AML-193 (cell line): Measurements from ENCODE around the gene FRMPD4.

ENCODE experiments used
- DNase-seq, 2 experiments: peaks; one replicate each; lab custom pipeline; 2025; lab: John Stamatoyannopoulos, UW

The FRMPD4 gene

GRCh38 chrX:12367254-12367653 is 229.0 kb downstream of the FRMPD4 start:
- DNase-seq: no peak

DNA sequence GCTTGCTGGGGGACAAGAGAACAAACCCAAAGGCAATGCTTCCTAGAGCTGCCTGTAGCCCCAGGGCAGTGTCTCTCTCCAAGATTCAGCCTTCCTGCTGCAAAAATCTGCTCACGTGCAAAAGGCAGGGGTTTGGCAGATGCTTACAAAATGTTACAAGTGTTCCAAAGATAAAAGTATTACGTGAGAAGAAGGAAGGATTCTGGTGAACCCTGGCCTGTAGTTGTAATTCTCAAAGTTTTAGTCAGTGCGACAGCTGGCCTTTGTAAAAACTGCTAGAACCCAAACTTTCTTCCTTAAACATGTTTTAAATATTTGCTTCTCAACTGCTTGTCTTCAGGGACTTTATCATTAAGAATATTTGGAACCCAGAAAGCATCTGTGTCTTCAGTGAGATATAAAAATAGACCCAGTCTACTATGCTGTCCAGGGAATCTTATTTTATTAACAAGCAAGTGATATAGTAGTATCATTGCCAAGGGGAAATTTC is 232.3 kb downstream of the FRMPD4 start:
- DNase-seq: no peak

DNA sequence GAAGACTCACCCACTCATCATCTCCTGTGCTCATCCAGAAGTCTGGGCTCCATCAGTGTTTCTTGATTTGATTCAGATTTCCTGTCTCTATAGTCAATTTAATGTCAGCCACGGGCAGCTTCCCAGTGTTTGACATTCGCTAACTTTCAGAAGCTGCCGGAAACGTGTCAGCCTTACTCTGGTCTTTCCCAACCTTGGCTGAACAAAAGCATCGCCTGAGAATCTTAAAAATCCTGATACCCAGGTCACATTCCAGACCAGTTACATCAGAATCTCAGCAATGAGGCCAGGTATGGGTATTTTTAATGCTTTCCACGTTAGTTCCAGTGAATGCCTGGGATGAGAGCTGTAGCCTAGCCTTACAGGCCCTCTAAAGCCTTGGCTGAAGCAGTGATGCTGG is 233.8 kb downstream of the FRMPD4 start:
- DNase-seq: no peak

- no peak for DNase-seq
Observed at GRCh38 chrX:12374286-12374685, 236.0 kb downstream of the FRMPD4 start.

DNA sequence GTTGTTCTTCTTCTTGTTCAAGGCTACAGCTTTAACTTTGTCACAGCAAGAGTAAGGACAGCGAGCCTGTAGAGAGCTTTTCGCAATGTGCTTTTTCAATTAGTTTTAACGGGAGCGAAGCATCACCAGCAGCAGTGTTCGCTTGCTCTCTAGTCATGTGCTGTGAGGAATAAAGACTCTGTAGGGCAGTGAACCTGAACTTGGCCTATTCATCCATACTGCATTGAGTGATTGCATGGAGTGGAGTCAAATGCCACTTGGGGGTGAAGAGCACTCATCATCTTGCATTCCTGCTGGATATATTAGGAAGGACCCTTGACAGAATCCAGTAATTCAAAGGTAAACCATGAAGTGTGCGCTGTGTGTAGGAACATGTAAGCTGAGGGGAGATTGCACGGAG is 240.0 kb downstream of the FRMPD4 start:
- DNase-seq: no peak

DNA sequence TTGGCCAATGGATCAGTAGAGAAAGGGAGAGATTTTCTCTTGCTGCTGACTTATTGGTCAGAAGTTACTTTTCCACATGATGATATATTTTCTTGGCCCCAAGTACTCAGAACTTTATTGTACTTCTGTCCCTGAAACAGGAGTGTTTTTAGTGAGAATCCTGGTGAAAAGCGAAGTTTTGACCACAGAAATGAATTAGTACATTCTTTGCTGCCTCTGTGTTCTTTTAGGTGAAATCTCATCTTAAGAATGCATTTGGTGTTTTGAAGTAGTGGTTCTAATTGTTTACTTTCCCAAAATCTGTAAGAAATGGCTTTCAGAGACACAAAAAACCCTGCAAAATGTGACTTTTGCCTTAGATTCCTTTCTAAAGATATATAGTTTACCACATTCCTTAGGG is 240.4 kb downstream of the FRMPD4 start:
- DNase-seq: no peak

- no peak for DNase-seq
Observed at GRCh38 chrX:12379671-12380070, 241.4 kb downstream of the FRMPD4 start.

DNA sequence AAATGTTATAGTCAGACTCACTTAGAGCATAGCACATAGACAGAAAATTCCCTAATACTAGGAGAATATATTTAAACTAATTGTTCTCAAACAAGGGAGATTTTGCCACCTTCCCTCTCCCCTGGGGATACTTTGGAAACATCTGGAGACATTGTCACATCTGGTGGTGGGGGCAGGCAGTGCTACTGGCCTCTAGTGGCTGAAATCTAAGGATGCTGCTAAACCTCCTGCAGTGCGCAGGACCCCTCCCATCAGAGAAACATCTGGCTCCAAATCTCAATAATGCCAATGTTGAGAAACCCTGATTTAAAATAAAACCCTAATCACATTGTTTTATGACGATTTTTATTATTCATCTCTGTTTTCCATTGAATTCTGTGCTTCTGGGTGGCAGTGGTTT is 244.9 kb downstream of the FRMPD4 start:
- DNase-seq: no peak

DNA sequence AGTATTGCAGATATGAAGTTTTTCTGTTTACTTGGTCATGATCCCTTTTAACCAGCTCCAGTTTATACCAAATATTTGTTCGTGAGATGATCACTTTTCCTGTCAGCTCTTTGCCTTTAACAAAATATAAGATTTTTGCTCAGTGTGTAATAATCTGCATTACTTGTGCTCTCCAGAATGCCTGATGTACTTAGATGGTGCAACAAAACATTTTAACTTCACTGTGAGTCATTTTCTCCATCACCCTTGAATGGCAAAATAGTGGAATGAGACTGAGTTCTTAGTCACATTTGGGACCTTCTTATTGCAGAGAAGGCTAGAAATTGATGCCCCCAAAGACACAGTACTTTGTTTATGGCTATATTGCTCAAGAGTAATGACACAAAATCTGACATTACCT is 252.0 kb downstream of the FRMPD4 start:
- DNase-seq: no peak

- no peak for DNase-seq
Observed at GRCh38 chrX:12396584-12396983, 258.3 kb downstream of the FRMPD4 start.

DNA sequence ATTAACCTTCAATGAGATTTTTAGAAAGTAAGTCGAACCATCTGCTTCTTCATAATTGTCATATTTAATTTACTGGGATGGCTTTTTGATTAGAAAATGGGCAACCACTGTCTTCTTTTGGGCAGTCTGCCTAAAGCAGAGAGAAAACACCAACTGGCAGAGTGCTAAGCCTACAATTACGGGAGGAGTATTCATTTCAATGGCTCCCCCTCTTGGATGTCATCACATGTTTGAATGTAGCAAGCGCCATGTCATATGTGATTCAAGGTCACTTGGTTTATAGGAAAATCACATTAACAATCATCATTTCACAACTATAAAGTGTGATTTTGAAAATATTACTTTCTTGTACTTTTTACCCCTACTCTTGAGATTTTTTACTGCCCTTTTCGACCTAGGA is 261.9 kb downstream of the FRMPD4 start:
- DNase-seq: no peak

GRCh38 chrX:12401252-12401651 is 263.0 kb downstream of the FRMPD4 start:
- no peak for DNase-seq

DNA sequence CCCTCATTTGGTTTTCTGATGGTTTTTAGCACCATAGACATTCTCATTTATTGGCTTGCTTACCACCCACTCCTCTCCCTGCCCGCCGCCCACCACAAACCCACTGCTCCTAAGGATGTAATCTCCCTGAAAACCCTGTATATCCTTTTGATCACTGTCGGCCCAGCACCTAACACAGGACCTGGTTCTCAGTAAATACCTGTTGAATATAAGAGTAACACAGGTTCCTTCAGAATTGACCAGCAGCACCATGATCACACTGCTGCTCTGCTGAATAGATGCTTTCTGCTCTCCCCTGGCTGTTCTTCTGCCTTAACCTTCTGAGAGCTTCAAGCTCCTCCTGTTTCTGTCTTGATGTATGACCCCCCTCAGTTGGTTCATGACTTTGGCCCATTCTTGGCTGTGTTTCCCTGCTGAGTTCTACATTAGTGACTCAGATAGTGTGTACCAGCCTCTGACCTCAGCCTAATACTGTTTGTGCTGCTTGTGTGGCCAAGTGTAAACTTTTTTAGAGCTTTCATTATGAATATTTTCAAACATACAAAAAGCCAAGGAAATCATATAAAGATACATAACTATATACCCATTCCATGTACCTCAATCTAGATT is 265.3 kb downstream of the FRMPD4 start:
- DNase-seq: no peak

DNA sequence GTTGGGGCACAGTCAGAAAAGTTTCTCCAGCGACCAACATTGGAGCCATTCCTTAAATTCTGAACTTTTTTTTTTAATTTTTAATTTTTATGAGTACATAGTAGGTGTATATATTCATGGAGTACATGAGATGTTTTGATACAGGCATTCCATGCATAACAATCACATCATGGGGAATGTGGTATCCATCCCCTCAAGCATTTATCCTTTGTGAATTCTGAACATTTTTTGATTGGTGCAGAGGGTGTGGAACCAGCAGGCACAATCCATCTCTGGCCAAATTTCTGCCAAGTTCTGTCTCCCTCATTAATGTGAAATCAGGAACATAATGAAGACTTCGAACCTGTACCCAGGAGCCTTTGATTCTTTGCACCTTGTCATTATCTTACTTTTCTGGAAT is 267.0 kb downstream of the FRMPD4 start:
- DNase-seq: no peak

GRCh38 chrX:12410523-12410922 is 272.2 kb downstream of the FRMPD4 start:
- DNase-seq: no peak

DNA sequence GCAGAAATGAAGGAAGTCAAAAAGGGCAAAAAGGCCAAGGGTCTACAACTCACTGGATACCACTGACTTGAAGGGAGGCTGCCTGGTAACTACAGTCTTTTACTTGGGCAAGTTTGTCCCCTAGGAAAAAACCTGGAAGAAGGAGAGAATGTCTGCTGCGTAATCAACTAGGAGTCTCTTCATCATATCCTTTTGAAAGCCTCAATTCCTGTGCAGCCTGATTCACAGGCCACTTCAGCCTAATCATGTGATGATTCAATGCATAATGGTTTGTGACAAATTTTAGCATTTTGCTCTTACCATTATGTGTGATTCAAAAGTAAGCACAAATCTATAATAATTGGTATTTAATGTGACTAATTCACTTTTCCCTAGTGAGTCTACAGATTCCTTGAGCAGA is 273.6 kb downstream of the FRMPD4 start:
- DNase-seq: no peak

DNA sequence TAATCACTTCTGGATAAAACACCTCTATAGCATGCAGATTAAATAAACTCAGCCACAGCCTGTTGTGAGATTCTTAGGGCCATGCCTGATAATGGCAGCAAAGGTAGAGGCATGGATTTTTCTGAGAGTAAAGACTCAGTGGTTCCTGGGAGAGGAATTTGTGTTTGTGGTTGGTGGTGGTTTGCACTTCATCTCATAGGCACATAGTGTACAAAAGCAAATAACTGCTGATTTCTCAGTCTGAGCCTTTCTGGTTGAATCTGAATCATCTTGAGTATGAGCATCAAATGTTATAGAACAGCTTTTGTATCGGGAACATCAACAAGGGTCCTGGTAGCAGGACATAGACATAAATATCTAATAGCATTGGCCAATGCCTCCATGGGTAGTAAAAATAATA is 274.3 kb downstream of the FRMPD4 start:
- no peak for DNase-seq

DNA sequence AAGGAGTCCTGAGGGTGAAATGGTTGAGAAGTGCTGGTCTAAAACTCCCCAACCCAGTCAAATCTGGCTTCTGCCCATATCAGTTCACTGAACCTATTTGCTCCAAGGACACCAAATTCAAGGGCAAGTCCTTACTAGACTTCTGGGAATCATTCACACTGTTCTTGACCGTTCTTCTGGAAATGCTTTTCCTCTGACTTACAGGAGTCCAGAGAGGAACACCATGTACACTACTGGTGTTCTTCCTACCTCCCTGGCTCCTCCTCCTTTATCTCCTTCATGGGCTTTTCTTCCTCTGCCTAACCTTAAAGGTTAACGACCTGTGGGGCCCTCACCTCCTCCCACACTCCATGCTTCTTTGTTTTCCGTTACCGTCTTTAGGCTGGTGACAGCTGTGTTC is 281.3 kb downstream of the FRMPD4 start:
- no peak for DNase-seq

DNA sequence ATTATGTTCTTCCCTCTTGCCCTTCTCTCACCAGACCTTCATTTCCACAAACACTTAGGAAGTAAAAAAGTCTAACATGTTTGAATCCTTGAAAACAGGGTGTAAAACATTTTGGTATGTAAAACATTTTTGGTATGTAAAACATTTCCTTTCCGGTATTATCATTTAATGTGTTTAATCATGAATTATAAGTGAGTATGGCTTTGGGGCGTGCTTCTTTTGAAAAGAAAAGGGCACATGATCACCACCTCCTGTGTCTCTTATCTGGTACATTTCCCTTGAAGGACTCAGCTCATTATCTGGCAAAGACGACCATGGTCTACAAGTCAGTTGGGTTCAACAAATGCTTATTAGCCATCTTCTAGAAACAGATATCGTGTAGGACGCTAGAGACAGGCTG is 283.6 kb downstream of the FRMPD4 start:
- DNase-seq: no peak

DNA sequence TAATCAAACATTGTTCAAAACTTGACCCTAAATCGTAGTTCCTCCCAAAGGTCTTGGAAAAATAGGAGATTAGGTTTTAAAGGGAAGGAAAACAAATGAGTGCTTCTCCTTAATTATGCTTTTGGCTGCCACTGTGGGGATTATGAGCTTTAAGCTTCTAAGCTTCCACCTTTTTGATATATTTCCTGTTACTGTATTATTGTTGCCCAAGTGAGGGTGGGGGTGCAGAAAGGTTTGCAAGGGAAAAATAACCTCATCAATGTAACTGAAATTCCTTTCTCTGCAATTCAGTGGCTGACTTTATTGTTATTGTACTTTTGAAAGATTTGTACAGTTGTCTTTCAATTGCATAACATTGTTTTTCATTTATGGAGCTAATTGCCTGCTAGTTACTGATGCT is 285.1 kb downstream of the FRMPD4 start:
- DNase-seq: no peak

DNA sequence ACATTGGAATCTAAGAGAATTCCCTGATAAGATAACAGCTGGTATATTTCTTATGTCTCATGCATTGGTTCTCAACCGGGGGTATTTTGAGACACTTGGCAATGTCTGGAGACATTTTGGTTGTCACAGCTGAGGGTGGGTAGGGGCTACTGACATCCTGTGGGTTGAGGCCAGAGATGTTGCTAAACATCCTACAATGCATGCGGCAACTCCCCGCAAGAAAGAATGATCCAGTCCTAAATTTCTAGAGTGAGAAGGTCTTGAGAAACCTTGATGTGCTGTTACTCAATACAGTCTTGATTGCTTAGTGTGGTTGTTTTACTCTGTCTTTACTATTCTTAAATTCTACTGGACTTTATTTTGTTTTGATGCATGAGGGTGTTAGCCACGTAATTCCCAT is 287.2 kb downstream of the FRMPD4 start:
- DNase-seq: no peak

DNA sequence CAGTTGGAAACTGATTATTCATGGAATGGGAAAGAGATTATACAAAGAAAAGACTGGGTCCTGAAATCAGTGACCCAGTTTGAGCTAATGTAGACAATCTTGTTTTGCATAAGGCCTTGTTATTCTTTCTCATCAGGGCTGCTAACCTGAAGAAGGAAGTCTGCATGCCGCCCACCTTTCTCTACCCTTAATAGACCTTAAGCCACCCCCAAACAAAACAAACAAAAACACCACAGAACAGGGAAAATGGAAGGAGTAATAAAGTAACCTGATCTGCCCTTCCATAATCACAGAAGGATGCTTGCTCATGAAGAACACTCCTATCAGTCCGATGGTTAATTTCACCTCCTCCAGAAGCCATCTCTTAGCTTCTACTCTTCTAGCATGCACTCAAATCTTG is 288.1 kb downstream of the FRMPD4 start:
- DNase-seq: no peak

GRCh38 chrX:12434493-12434892 is 296.2 kb downstream of the FRMPD4 start:
- no peak for DNase-seq

DNA sequence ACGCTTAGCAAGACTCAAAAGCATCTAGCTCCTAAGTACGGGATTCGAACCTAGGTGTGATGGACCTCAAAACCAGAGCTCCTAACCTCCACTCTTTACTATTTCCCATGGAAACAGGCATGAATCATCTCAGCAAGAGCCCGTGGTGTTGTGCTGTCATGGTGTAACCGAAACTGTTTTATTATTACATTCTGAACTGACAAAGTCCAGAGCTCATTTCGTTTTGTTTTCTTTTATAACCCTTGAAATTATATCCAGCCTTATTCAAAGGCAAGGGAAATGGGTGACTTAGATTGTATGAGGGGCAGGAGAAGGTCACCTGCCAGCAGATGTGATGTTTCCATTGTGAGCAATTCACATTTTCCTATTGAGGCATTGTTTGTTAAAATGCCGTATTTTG is 301.1 kb downstream of the FRMPD4 start:
- no peak for DNase-seq

- DNase-seq: no peak
Observed at GRCh38 chrX:12440246-12440645, 302.0 kb downstream of the FRMPD4 start.
